ENCODE measurements around the gene MLF2. TPM values are rescaled to one million over a fixed set of nuclear protein-coding genes. Genes with fewer than 3 reads are reported as not detected.

Gene MLF2
- total and polyA plus RNA-seq, 10 of the 15 experiments (the other 5 are each of a cell fraction or from before 2014, with no cell fraction given): 13.5 to 222 (median 130) TPM

- TF ChIP-seq ZBTB4 (CRISPR knock-in tag; IDR thresholded peaks at IDR 0.05) (no peak), SMARCA5 (IDR thresholded peaks at IDR 0.05) (no peak), RFX5 (IDR thresholded peaks at IDR 0.05; ENCODE audit: low read depth, low read length) (no peak), CTCF (IDR thresholded peaks at IDR 0.05 in 2 of 3, conservative IDR thresholded peaks at IDR 0.05 in 1 of 3; ENCODE audit: control insufficient read depth in 2 of 3, extremely low read depth in 1 of 3, insufficient read depth in 1 of 3, low read depth in 3 of 3, low read length in 3 of 3) (no peak), GABPA (IDR thresholded peaks at IDR 0.05; ENCODE audit: low read depth) (no peak), NKRF (conservative IDR thresholded peaks at IDR 0.05) (no peak), ATF7 (IDR thresholded peaks at IDR 0.05; ENCODE audit: low read depth) (no peak)
Measured at GRCh38 chr12:6782850-6783566, 30.1 kb upstream of the MLF2 start (continued).

Measured in GM12878 (cell line).